ENCODE results near the gene CTNNAL1.
A peak's percentile ranks its signal among the peaks of the same experiment; 100 is the strongest.
"Not testable (repeated sequence)": the region's sequence is repeated elsewhere in the genome, so short reads cannot be mapped to it uniquely, and the experiment has no call there.

The CTNNAL1 gene

GRCh38 chr9:108980893-108981292 lies 32.4 kb downstream of the CTNNAL1 start:
- no peak for DNase-seq

DNA sequence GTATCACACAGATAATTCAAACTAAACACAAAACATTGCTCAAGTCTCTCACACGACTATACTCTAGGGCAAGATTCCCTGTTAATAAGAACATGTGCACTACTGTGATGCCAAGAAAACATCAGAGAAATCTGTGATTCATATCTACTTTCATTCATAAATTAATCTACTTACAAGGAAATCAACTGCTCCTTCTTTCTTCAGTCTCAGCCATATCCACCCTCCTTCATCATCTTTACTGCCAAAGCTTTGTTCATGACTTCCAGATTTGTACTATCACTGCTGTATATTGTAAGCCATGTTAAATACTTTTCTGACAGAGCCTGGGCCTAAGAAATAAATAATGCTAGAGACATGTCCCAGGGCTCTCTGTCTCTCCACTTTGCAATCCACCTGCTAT lies 35.1 kb downstream of the CTNNAL1 start:
- no peak for DNase-seq

- no peak for DNase-seq
These were observed 39.4 kb downstream of the CTNNAL1 start for GRCh38 chr9:108973895-108974294.

- no peak for DNase-seq
These were observed 40.6 kb downstream of the CTNNAL1 start for GRCh38 chr9:108972626-108973209.

GRCh38 chr9:108972186-108972585 lies 41.1 kb downstream of the CTNNAL1 start:
- DNase-seq, result no peak

GRCh38 chr9:108971392-108971791 lies 41.9 kb downstream of the CTNNAL1 start:
- DNase-seq, result not testable (repeated sequence)

- DNase-seq, result no peak
These were observed 45.4 kb downstream of the CTNNAL1 start for GRCh38 chr9:108967916-108968315.

- DNase-seq, result no peak
These were observed 49.7 kb downstream of the CTNNAL1 start for GRCh38 chr9:108963459-108964143.

GRCh38 chr9:108961151-108961550 lies 52.1 kb downstream of the CTNNAL1 start:
- DNase-seq, result no peak

DNA sequence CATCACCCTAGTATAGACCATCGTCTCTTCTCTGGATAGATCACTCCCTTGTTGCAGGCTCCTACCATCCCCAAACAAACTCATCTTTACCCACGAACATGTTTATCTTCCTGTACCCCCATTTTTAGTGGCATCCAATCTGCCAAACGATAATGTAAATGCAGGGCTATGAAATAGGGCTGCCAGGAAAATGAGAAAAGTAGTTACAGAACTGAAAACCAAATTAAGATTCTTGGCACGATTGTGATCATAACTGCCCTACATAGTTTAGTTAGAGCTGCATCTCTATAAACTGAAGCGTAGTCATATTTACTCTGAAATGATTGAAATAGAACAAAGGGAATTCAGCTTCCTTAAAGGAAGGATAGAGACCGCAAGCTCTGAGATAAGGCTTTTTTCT lies 53.0 kb downstream of the CTNNAL1 start:
- DNase-seq, result no peak

- no peak for DNase-seq
These were observed 56.7 kb downstream of the CTNNAL1 start for GRCh38 chr9:108956631-108957026.

DNA sequence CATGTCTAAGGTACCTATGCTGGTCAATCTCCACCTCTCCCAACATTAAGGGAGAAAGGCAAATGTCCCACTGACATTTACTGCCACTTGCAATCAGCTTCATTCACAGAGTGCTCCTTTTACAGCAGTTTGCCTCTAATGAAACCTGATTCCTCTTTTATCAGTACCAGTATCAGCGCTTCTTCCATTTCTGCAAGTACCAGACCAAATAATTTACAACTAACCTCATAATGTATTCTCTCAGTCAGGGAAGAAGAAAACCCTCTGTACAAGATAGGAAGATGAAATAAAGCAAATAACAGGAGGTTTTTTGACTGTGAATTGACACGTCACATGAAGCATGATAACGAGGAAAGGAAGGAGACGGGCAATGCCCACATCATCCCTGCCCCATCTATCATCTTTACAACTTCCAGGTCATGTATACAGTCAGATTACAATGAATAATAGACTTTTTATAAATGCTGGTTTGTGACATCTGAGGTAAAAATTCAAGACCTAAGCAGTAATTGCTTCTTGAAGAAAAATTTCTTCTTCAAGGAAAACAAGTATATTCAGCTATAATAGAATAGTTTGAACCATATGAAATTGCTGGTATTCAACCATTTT lies 57.2 kb downstream of the CTNNAL1 start:
- no peak for DNase-seq

- DNase-seq, result peak; percentile 17 to 38
These were observed 59.2 kb downstream of the CTNNAL1 start for GRCh38 chr9:108953983-108954574.

DNA sequence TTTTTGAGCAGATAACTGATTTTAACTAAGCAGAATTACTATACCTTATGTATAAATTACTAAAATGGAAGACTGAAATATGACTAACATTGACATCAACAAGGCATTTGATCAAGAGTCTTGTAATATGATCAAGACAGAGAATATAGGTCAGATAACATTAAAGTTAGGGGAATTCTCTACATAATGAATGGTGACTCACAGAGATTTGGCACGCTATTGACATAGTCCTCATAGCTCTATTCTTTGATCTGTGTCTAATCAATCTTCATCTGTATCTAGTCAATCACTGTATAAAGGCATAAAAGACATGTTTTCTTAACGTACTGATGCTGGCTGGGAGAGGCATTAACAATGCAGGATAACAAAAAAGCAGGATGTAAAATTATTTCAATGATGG lies 61.7 kb downstream of the CTNNAL1 start:
- DNase-seq, result no peak

GRCh38 chr9:108950168-108950567 lies 63.1 kb downstream of the CTNNAL1 start:
- DNase-seq, result no peak

DNA sequence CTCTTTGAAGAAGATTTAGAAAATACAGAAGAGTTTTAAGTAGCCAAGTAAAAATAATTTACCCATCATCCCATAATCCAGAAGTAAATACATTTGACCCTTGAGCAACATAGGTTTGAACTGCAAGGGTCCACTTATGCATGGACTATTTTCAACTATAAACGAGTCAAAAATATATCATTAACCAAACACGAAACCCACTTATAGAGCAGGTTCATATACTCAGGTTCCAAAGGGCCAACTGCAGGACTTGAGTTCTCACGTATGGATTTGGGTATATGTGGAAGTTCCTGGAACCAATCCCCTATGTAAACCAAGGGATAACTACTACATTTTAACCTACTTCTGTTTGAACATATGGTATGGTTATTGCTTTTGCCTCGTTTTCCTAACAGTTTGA lies 73.3 kb downstream of the CTNNAL1 start:
- DNase-seq, result no peak

DNA sequence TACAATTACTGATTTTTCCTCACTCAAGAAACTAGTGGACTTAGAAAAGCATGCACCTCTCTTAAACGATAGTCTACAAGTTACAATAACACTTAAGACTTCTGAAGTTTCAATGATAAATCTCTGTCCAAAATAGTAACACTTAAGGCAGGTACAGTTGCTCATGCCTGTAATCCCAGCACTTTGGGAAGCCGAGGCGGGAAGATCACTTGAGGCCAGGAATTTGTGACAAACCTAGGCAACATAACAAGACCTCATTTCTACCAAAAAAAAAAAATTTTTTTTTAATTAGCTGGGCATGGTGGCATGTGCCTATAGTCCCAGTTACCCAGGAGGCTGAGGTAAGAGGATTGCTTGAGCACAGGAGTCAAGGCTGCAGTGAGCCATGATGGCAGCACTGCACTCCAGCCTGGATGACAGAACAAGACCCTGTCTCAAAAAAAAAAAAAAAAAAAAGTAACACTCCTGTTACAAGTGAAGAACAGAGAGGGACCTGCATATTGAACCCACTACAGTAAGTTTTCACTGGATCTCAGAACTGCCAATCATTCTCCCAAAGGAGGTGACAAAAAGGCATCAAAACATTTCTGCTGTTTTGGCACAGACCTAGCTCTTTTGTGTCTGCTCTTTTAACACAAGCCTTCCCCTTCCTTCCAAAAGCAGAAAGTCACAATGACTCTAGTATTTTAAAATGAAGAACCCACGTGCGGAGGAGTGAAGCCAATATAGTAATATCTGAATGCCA lies 75.6 kb downstream of the CTNNAL1 start:
- DNase-seq, result no peak

DNA sequence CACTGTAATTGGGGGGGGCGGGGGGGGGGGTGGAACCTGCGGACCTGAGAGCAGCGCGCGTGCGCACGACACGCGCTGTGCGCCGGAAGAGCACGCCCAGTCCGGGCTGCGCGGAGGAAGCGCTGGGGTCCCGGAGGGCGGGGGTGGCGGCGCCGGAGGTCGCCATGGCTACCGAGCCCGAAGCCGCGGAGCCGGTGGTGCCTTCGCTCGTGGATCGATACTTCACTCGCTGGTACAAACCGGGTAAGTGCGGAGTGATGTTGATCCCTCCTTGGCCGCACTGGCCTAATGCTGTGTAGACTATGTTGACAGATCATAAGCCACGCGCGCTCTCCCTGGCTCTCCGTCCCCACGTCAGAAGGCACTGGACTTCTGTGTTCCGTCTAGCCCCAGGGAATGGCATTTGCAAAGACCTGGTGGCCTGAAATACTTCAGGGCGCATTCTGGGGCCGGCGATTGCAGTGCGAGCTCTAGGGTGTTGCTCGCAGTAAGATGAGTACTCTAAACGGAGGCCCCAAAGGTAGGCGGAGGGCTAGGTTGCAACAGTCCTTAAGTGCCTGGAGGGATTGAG lies 78.9 kb downstream of the CTNNAL1 start, which contains the start of gene ABITRAM:
ABITRAM (plus strand) TSS at position 78 of the 571 bp plus-strand sequence; CDS start at position 165, 87 bp downstream.
- DNase-seq, result peak; percentile 72 to 80

DNA sequence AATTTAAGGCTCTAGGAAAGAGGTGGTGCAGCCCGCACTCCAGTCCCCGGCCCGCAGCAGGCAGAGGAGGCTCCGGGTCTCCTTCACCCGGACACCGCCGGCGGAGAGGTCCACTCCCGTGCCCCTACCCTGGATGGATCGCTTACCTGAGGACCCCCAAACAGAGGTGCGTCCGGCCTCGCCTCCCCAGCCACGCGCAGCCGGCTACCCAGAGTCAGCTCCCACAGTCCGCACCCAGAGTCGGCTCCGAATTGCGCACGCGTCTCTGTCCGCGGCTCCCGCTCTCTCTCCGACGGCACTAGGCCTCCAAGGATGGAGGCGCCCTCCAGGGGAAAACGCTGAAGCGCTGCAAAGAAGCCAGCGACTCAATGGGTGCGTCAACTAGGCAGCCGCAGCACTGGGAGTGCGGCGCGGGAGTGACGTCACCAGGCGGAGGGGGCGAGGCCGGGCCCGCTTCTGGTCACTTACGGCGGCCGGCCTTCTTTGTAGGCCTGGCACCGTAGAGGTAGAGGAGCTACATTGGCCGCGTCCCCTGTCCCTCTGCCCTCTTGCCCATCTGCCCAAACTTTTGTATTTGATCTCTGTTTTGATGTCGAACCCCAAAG lies 79.5 kb downstream of the CTNNAL1 start, which contains the start of gene ELP1:
ELP1 (minus strand) TSS at position 407 of the 605 bp plus-strand sequence. CDS start 2,978 bp downstream, outside the sequence.
- DNase-seq, result peak; percentile 81 to 86

DNA sequence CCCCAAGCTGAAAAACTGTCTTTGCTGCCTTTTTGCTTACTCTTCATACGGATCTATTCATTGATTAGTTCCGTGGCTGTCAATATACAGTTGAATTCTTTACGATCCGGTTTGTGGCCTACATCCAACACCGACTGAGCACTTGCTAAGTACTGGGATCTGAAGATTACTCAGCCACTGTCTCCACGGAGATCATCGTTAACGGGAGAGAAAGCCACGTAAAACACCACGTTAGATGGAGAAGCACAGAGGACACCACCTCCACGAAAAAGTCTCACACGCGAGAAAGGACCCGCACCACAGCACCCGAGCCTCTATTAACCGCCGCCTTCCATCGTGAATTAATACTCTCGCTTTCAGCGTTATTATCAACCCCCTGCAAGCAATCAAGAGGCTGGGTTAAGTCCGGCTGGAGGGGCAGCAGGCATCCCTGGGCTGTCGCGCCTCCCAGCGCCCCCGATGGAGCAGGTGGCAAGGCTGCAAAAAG lies 80.0 kb downstream of the CTNNAL1 start:
- no peak for DNase-seq

DNA sequence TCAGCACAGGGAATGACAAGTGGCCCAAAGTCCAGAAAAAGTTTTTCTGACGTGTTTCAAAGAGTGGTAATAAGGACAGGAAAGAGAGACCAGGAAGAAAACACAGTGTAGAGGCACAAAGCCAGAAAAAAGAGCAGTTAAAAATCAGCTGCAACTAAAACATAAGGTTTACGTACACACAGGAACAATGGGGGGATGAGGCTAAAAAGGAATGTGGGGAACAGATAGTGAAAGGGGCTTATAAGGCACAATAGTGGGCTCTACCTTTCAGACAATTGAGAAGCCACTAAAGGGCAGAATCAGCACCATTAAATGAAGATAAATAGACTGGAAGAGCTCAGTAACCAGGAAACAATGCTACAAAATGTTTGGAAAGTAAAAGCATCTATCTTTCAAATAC lies 84.9 kb downstream of the CTNNAL1 start:
- DNase-seq, result no peak

DNA sequence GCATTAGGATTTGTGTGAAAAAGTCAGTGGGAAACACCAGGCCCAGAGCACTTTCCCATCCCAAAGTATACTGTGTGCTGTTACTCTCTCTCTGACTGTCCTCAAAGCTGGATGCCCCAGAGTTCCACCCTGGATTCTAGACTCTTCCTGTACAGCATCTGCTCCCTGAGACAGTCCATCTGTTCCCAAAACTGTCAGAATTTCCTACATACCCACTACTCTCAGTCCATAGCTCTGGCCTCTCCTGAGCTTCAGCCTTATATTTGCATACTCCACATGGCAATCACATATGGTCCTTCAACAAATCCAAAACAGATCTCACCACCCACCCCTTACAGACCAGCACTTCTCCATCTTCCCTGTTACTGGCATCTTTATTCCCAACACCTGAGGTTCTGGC lies 88.8 kb downstream of the CTNNAL1 start:
- no peak for DNase-seq
